Activated CD8-positive, alpha-beta memory T cell treated with anti-CD3 and anti-CD28 coated beads, Interleukin-2, amount 10 ng/mL, durations not matched to agents 7 days and 5 days (primary cell): Measurements from ENCODE around the gene RASD1. TPM values are rescaled to one million over a fixed set of nuclear protein-coding genes. Genes with fewer than 3 reads are reported as not detected.

Source experiments
- ATAC-seq: fragments of 150-1000 bp; cut with Tn5 transposase; one replicate; pipeline ENCODE4 v1.10.0; 2021; ENCODE audit warnings: moderate library complexity
- CTCF ChIA-PET: fragments of 350-600 bp; sonication (Branson Sonifier 250); formaldehyde crosslinking; loops from one replicate; lab custom pipeline; 2021; ENCODE audit warnings: antibody characterized with exemption; lab: Charles Lee
- DNase-seq: peaks from one replicate; pipeline ENCODE4 v3.0.0-alpha.2; 2020
- H3K27ac Mint-ChIP-seq: one replicate; pipeline ENCODE4 v1.8.0; 2021; ENCODE audit warnings: mild to moderate bottlenecking, mixed read lengths
- H3K27me3 Mint-ChIP-seq: one replicate; pipeline ENCODE4 v1.8.0; 2021; ENCODE audit warnings: mixed read lengths
- H3K36me3 Mint-ChIP-seq: one replicate; pipeline ENCODE4 v1.8.0; 2021; ENCODE audit warnings: mild to moderate bottlenecking, mixed read lengths
- H3K4me1 Mint-ChIP-seq: one replicate; pipeline ENCODE4 v1.8.0; 2021; ENCODE audit warnings: mixed read lengths
- H3K4me3 Mint-ChIP-seq: one replicate; pipeline ENCODE4 v1.8.0; 2021; ENCODE audit warnings: mild to moderate bottlenecking, moderate library complexity, mixed read lengths
- H3K9me3 Mint-ChIP-seq: one replicate; pipeline ENCODE4 v1.8.0; 2022; ENCODE audit warnings: low read depth, mixed read lengths
- total RNA-seq, 2 experiments: library from RNA; stranded (reverse); gene quantifications; one replicate each; pipeline ENCODE4 v1.2.3, GENCODE V29; 2021

The RASD1 gene
- total RNA-seq, 2 experiments from 2014 or later, result 2.2 to 2.5 TPM

GRCh38 chr17:17445296-17445924, 50.8 kb downstream of the RASD1 start:
- H3K9me3 Mint-ChIP-seq, result no peaks in the 10 kb centered on the region

More at GRCh38 chr17:17445296-17445924, 50.8 kb downstream of the RASD1 start:
- Mint-ChIP-seq H3K27ac (no peak overlapping the region), H3K4me1 (no peaks in the 10 kb centered on the region), H3K4me3 (no peak overlapping the region), H3K36me3 (no peaks in the 10 kb centered on the region), H3K27me3 (peaks cover 6% of the 10 kb centered on the region)
- DNase-seq, result no peak
- no peak for ATAC-seq
- CTCF ChIA-PET, result interaction anchor here (1.6 kb wide), 1 partner anchor 90 kb away, joined by 4 read pairs; no protein-coding TSS in a partner anchor

Other genes with a start within 250 kb of the RASD1 start
- 100 to 1,000 TPM in 1 of 2 experiments, 10 to 100 TPM in 1; 93.9 to 125 TPM for gene COPS3, start 215.1 kb downstream of the RASD1 start, total RNA-seq
- gene NT5M, start 193.0 kb downstream of the RASD1 start, total RNA-seq, result 10 to 100 TPM in 1 of 2 experiments, 1 to 10 TPM in 1; 6.3 to 12.5 TPM
- gene MED9, start 19.4 kb downstream of the RASD1 start, total RNA-seq, result 10 to 100 TPM; 15.1 to 17.5 TPM
- gene PEMT, start 95.3 kb upstream of the RASD1 start, total RNA-seq, result 10 to 100 TPM; 17.5 to 18.6 TPM
- gene RAI1, start 185.1 kb upstream of the RASD1 start, total RNA-seq, result 10 to 100 TPM; 17.4 to 24.4 TPM